GM10847 (cell line): ENCODE measurements around the gene YBEY.

Experiments
- POLR2A ChIP-seq: IDR thresholded peaks from 2 replicates; pipeline ENCODE4 v1.6.1; 2011; ENCODE audit not compliant: insufficient read length; ENCODE audit errors: extremely low read depth

The YBEY gene, protein sequence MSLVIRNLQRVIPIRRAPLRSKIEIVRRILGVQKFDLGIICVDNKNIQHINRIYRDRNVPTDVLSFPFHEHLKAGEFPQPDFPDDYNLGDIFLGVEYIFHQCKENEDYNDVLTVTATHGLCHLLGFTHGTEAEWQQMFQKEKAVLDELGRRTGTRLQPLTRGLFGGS

DNA sequence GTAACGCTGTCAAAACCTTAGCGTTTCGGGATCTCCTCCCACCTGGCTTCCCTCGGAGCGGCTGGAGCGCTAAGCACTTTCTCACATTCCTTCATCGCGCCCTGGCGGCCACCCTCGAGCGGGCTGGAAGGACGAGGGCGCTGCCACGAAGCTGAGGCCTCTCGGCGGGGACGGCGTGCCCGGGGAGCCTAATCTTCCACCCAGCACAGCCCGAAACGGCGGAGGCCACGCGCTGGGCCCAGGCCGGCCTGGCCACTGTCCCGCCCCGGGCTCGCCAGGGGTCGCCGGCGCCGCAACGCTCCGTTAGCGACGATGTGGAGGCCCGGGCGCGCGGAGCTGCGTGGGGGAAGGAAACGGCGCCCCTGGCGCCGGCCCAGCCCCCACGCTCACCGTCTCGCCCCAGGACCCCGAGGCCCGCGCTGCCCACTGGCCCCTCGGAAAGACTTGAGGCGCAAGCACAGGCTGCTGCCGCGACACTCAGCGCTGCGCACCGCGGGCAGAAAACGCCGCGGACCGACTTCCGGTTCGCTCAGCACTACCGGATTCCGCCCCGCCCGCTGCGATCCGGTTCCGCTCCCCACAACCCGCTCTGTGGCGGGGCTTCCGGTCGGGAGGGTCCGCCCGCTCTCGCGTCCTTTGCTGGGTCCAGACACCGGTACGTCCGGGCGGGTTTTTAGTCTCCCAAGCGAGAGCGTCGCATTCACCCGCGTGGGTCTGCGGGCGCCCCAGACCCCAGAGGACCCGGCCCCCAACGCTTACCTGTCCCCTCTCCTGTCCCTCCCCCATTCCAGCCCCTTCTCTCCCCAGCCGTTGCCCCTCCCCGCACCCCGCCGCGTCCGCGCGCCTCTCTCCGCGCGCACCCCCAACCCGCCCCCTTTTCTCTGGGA lies at the start of gene YBEY:
TSS of gene YBEY (plus strand) at position 582 of the 887 bp plus-strand sequence. CDS start 572 bp downstream, outside the sequence.
- TF ChIP-seq POLR2A, result peak; percentile 49

GRCh38 chr21:46237474-46237873 lies 48.7 kb upstream of the YBEY start:
- TF ChIP-seq POLR2A, result no peak

GRCh38 chr21:46239817-46240325 lies 46.3 kb upstream of the YBEY start:
- TF ChIP-seq POLR2A, result no peak

- TF ChIP-seq POLR2A, result no peak
These were observed 42.8 kb upstream of the YBEY start for GRCh38 chr21:46243325-46243724.

GRCh38 chr21:46243960-46244361 lies 42.2 kb upstream of the YBEY start:
- no peak for TF ChIP-seq POLR2A

DNA sequence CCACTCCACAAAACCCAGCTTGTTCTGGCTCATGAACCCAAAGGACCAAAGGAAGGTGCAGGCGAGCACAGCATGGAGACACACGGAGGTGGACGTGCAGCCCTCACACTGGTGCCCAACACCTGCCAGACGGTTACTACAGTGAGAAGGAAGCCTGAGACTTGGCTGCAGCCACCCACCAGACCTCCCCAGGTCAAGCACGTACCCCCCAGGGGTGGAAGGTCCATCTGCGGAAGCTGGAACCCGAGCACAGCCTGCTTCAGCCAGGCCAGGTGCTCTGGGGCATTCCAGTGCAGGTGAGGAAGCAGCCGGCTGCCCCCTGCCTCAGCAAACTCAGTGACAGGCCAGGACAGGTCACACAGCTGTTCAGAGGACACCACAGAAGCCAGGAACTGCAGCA lies 41.5 kb upstream of the YBEY start:
- TF ChIP-seq POLR2A, result no peak

DNA sequence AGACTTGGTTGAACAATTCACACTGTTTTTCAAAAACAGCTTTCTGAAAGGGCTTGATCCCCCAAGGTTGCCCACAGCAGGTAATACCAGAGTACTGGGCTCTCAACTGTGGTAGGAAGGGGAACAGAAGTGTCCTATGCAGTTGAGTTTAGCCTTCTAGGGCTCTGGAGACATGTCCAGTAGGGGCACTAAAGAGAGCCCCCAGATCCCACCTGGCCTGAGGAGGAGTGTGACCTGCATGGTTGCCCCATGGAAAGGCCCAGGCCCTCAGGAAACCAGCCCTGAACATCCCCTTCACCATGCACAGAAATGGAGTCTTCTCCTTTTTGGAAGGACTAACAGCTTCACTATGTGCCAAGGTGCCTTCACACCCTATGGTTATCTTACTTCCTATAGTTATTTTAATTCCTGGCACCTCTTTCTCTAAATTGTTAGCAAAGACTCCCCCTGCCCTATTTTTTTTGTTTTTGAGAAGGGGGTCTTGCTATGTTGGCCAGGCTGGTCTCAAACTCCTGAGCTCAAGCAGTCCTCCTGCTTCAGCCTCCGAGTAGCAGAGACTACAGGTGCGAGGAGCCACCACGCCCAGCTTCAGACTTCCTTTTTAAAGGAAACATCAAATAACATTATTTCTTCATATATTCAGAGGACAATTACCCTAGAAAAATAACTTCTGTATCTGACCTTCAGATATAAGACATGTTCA lies 40.8 kb upstream of the YBEY start:
- TF ChIP-seq POLR2A, result no peak

- TF ChIP-seq POLR2A, result no peak
These were observed 39.8 kb upstream of the YBEY start for GRCh38 chr21:46246345-46246744.

DNA sequence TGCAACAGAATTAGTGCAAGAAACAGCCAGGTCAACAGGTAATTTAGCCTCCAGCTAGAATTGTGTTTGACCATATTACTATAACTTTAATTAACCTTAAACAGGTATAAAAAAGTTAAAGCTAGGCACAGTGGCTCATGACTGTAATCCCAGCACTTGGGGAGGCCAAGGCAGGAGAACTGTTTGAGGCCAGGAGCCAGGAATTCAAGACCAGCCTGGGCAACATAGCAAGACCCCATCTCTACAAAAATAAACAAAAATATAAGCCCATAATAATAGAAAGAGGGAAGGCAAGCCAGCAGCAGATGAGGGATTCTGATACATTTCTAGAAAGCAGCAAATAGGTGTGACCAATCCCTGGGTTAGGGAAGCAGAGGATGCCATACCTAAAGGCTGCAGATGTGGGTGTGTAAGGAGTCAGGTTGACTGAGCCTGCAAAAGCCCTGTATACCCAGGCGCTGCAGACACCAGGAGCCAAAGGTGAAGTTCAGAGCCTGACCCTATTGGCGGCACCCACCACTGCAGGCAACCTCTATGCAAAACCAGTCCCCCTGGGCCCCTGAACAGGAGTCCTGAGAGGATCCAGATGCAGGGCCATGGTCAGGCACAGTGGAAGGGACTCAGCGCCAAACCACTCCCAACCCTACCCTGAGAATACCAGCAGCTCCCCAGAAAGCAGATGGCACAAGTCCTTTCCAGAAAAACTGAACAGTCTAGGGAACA lies 38.3 kb upstream of the YBEY start:
- TF ChIP-seq POLR2A, result no peak

DNA sequence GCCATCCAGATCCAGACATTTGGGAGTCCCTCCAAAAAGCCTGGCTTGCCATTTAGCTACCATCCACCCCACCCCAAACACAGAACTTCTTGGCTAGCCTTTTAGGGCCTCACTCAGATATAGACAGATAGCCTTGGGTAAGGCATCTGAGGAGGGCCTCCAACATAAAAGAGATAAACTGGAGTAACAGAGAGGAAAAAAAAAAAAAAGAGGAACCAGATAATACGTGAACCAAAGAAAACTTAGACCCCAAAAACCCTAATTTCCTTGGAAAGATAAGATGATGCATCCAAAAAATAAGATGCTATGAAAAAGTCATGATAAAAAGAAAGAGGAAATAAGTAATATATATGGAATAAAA lies 37.7 kb upstream of the YBEY start:
- TF ChIP-seq POLR2A, result no peak

DNA sequence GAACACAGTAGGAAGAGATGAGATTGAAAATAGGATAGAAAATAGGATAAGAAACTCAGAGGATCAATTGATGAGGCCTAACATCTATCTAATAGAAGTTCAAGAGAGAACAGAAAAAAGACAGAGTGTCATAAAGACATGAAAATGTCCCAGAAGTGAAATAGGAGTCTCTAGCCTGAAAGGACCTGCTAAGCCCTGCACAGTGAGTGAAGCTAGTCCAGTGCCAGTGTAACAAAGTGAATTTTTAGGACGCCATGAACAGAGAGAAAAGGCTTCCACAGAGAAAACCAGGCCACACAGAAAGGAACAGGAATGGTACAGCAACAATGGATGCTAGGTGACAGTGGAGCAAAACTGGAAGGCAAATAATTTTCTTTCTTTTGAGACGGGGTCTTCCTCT lies 37.3 kb upstream of the YBEY start:
- TF ChIP-seq POLR2A, result no peak

GRCh38 chr21:46250146-46250725 lies 35.9 kb upstream of the YBEY start:
- no peak for TF ChIP-seq POLR2A

GRCh38 chr21:46252840-46253239 lies 33.3 kb upstream of the YBEY start:
- TF ChIP-seq POLR2A, result no peak

DNA sequence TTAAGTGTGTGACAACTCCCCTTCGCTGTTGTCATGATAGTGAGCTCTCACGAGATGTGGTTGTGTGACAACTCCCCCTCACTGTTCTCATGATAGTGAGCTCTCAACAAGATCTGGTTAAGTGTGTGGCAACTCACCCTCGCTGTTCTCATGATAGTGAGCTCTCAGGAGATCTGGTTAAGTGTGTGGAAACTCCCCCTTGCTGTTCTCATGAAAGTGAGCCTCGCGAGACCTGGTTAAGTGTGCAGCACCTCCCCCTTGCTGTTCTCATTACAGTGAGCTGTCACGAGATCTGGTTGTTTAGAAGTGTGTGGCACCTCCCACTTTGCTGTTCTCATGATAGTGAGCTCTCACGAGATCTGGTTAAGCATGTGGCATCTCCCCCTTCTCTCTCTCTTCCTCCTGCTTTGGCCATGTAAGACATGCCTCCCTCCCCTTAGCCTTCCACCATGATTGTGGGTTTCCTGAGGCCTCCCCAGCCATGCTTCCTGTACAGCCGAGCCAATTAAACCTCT lies 32.5 kb upstream of the YBEY start:
- TF ChIP-seq POLR2A, result no peak

DNA sequence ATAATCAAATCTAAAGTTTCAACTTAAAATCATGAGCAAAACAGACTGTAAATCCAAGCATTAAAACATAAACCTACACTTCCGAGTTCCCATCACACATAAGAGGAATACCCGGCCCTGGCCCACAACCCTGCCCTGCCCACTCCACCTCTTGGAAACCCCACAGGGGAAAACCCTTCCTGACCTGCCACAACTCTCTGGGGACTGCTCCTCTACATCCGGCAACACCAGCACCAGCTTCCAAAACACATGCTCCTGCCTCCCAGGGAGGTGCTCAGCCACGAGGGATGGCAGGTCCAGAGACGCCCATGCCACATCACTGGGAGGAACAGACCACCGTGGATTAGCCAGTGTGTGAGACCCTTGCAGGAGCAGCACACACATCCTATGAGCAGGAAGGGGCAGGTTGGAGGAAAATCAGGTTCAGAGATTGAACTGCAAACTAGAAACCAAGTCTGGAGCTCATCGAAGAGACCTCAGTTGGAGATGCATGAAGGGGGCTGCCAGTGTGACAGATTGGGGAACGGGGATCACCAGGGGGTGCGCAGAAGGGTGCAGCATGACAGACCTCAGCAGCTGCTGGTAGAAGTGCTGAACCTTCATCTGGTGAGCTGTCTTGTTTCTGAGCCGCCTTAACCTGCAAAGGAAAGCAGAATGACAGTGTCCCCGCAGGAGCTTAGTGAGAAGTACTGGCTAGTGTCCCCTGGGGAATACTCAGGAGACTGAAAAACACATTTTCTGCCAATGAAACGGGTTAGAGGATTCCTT lies 31.8 kb upstream of the YBEY start:
- no peak for TF ChIP-seq POLR2A
